H9 (cell line): ENCODE results near the gene PLXNA1. TPM values are rescaled to one million over a fixed set of nuclear protein-coding genes. Genes with fewer than 3 reads are reported as not detected.

Experiments
- DNase-seq: peaks from one replicate; pipeline ENCODE4 v3.0.0-alpha.2; 2017
- H2AFZ ChIP-seq: one replicate; pipeline ENCODE4 v1.6.1; 2013; ENCODE audit warnings: mild to moderate bottlenecking, low read length, control low read depth, moderate library complexity
- H2AK5ac ChIP-seq: 2 replicates; pipeline ENCODE4 v1.6.1; 2013; ENCODE audit warnings: low read length, control low read depth, mixed read lengths; ENCODE audit not compliant: insufficient read length
- H2BK120ac ChIP-seq: one replicate; pipeline ENCODE4 v1.6.1; 2013; ENCODE audit warnings: low read depth, mild to moderate bottlenecking, low read length, control low read depth, inconsistent platforms; ENCODE audit not compliant: poor library complexity, severe bottlenecking
- H2BK12ac ChIP-seq: 2 replicates; pipeline ENCODE4 v1.6.1; 2013; ENCODE audit warnings: low read length, control low read depth, mixed read lengths, low read depth; ENCODE audit not compliant: insufficient read length
- H2BK15ac ChIP-seq: 2 replicates; pipeline ENCODE4 v1.6.1; 2013; ENCODE audit warnings: low read depth, low read length, control low read depth
- H2BK20ac ChIP-seq: one replicate; pipeline ENCODE4 v1.6.1; 2013; ENCODE audit warnings: low read depth, mild to moderate bottlenecking, low read length, control low read depth, inconsistent platforms; ENCODE audit not compliant: poor library complexity, severe bottlenecking
- H2BK5ac ChIP-seq: 2 replicates; pipeline ENCODE4 v1.6.1; 2013; ENCODE audit warnings: low read length, control low read depth, mixed read lengths; ENCODE audit not compliant: insufficient read length
- H3K14ac ChIP-seq: 2 replicates; pipeline ENCODE4 v1.6.1; 2013; ENCODE audit warnings: low read length, control low read depth; ENCODE audit not compliant: insufficient read depth
- H3K18ac ChIP-seq: 2 replicates; pipeline ENCODE4 v1.6.1; 2013; ENCODE audit warnings: low read depth, mild to moderate bottlenecking, mixed read lengths, low read length, control low read depth; ENCODE audit not compliant: insufficient read length
- H3K23ac ChIP-seq: 2 replicates; pipeline ENCODE4 v1.6.1; 2013; ENCODE audit warnings: low read length, control low read depth, mixed read lengths, low read depth; ENCODE audit not compliant: insufficient read length
- H3K23me2 ChIP-seq: 2 replicates; pipeline ENCODE4 v1.6.1; 2013; ENCODE audit warnings: low read depth, mild to moderate bottlenecking, mixed read lengths, low read length, control low read depth; ENCODE audit not compliant: insufficient read length, poor library complexity, severe bottlenecking
- H3K27ac ChIP-seq: 2 replicates; pipeline ENCODE4 v1.5.1; 2013; ENCODE audit warnings: low read length, control low read depth, mixed read lengths, low read depth; ENCODE audit not compliant: insufficient read length
- H3K27me3 ChIP-seq: 2 replicates; pipeline ENCODE4 v1.6.1; 2013; ENCODE audit warnings: low read length, control low read depth, inconsistent platforms; ENCODE audit not compliant: insufficient read depth
- H3K4ac ChIP-seq: 2 replicates; pipeline ENCODE4 v1.6.1; 2013; ENCODE audit warnings: low read depth, mild to moderate bottlenecking, control low read depth, inconsistent platforms, low read length, moderate library complexity
- H3K4me1 ChIP-seq: 2 replicates; pipeline ENCODE4 v1.6.1; 2013; ENCODE audit warnings: low read length, control low read depth, inconsistent platforms; ENCODE audit not compliant: insufficient read depth
- H3K4me2 ChIP-seq: 2 replicates; pipeline ENCODE4 v1.6.1; 2013; ENCODE audit warnings: low read length, control low read depth, mixed read lengths; ENCODE audit not compliant: insufficient read length, insufficient read depth
- H3K56ac ChIP-seq: 2 replicates; pipeline ENCODE4 v1.6.1; 2013; ENCODE audit warnings: low read depth, mild to moderate bottlenecking, mixed read lengths, low read length, control low read depth; ENCODE audit not compliant: insufficient read length
- H3K79me1 ChIP-seq: 2 replicates; pipeline ENCODE4 v1.6.1; 2013; ENCODE audit warnings: low read depth, mild to moderate bottlenecking, moderate library complexity, low read length, control low read depth, inconsistent platforms; ENCODE audit not compliant: insufficient read depth, poor library complexity, severe bottlenecking
- H3K79me2 ChIP-seq: 2 replicates; pipeline ENCODE4 v1.6.1; 2013; ENCODE audit warnings: low read length, control low read depth, inconsistent platforms; ENCODE audit not compliant: insufficient read depth
- H3K9ac ChIP-seq: 2 replicates; pipeline ENCODE4 v1.6.1; 2013; ENCODE audit warnings: low read length, control low read depth, mixed read lengths; ENCODE audit not compliant: insufficient read length; ENCODE audit errors: extremely low read depth
- H3K9me3 ChIP-seq: one replicate; pipeline ENCODE4 v1.6.1; 2013; ENCODE audit warnings: low read depth, low read length, inconsistent platforms; ENCODE audit not compliant: control insufficient read depth
- H3T11ph ChIP-seq: one replicate; pipeline ENCODE4 v1.6.1; 2013; ENCODE audit warnings: mild to moderate bottlenecking, low read length, control low read depth, inconsistent platforms
- H4K20me1 ChIP-seq: one replicate; pipeline ENCODE4 v1.6.1; 2013; ENCODE audit not compliant: control insufficient read depth, insufficient read length, insufficient read depth
- H4K5ac ChIP-seq: 2 replicates; pipeline ENCODE4 v1.6.1; 2013; ENCODE audit warnings: low read depth, mild to moderate bottlenecking, mixed read lengths, low read length, control low read depth; ENCODE audit not compliant: insufficient read length
- H4K8ac ChIP-seq: replicated peaks from 2 replicates; pipeline ENCODE4 v1.6.1; 2013; ENCODE audit warnings: low read length, control low read depth, mixed read lengths, low read depth; ENCODE audit not compliant: insufficient read length
- H4K91ac ChIP-seq: 2 replicates; pipeline ENCODE4 v1.6.1; 2013; ENCODE audit warnings: low read depth, mild to moderate bottlenecking, moderate library complexity, mixed read lengths, low read length, control low read depth; ENCODE audit not compliant: insufficient read length
- H3K27ac Mint-ChIP-seq, 3 experiments: 2 replicates in 2 of 3; 3 replicates in 1 of 3; pipeline ENCODE4 v1.8.0; 2020 to 2021; ENCODE audit warnings: mixed read lengths in 3 of 3, mild to moderate bottlenecking in 1 of 3, moderate library complexity in 1 of 3
- H3K27me3 Mint-ChIP-seq: 2 replicates; pipeline ENCODE4 v1.8.0; 2021; ENCODE audit warnings: low read depth, mild to moderate bottlenecking, moderate library complexity, mixed read lengths
- H3K36me3 Mint-ChIP-seq, 3 experiments: 2 replicates in 2 of 3; 3 replicates in 1 of 3; pipeline ENCODE4 v1.8.0; 2020 to 2021; ENCODE audit warnings: low read depth in 3 of 3, mixed read lengths in 3 of 3; ENCODE audit not compliant: insufficient read depth in 1 of 3
- H3K4me1 Mint-ChIP-seq, 2 experiments: 2 replicates each; pipeline ENCODE4 v1.8.0; 2020; ENCODE audit warnings: mixed read lengths in 2 of 2
- H3K4me3 Mint-ChIP-seq, 2 experiments: 2 replicates in 1 of 2; 3 replicates in 1 of 2; pipeline ENCODE4 v1.8.0; 2020 to 2021; ENCODE audit warnings: mild to moderate bottlenecking in 2 of 2, mixed read lengths in 2 of 2, moderate library complexity in 1 of 2
- H3K9me3 Mint-ChIP-seq, 2 experiments: 2 replicates in 1 of 2; 3 replicates in 1 of 2; pipeline ENCODE4 v1.8.0; 2020; ENCODE audit warnings: mild to moderate bottlenecking in 2 of 2, mixed read lengths in 2 of 2, moderate library complexity in 1 of 2
- CTCF ChIP-seq: fragments of 200-600 bp; sonication (generic); conservative IDR thresholded peaks from 3 replicates; pipeline ENCODE4 v1.8.0; 2021; ENCODE audit warnings: antibody characterized with exemption, mild to moderate bottlenecking
- WGBS: extraction: QIAGEN DNeasy Blood & Tissue Kit; methylation state at CpG from one replicate; pipeline ENCODE4 v1.1.7; 2013; ENCODE audit warnings: missing lambda C conversion rate, low lambda C conversion rate, mixed read lengths; ENCODE audit not compliant: insufficient read length; ENCODE audit errors: extremely low coverage; 5-methylcytosine and 5-hydroxymethylcytosine counted together
- total RNA-seq: library from RNA; stranded (reverse); gene quantifications from 2 replicates; pipeline ENCODE4 v1.2.1, GENCODE V29; 2021

Gene PLXNA1
- total RNA-seq, 1 experiment from 2014 or later, result 42.1 TPM

GRCh38 chr3:127004641-127005397 lies 21.9 kb downstream of the PLXNA1 start:
- Mint-ChIP-seq H3K27me3 (no peaks in the 10 kb centered on the region), H3K4me1 (peaks cover 11 to 23% of the 10 kb centered on the region in 2 experiments), H3K36me3 (peaks cover 2 to 23% (median 13%) of the 10 kb centered on the region in 3 experiments; a peak in 6 of 7 replicates), H3K9me3 (no peaks in the 10 kb centered on the region), H3K4me3 (no peak overlapping the region), H3K27ac (peak overlapping the region in 1 of 3 experiments; percentile 95; a peak in 1 of 7 replicates)
- H3K27ac ChIP-seq, result no peak overlapping the region
- no peak overlapping the region for H2BK20ac ChIP-seq
- H2AFZ ChIP-seq, result no peak overlapping the region
- peak; percentile 55 for DNase-seq
- H3K4me2 ChIP-seq, result no peak overlapping the region
- H3K27me3 ChIP-seq, result no peaks in the 10 kb centered on the region
- H3K9me3 ChIP-seq, result no peaks in the 10 kb centered on the region
- no peak overlapping the region for H4K5ac ChIP-seq
- 0 out of 3 replicates have a peak, but pooled peaks have one; percentile 32 for TF ChIP-seq CTCF
- no peak overlapping the region; the same call in 1 of the 2 replicates for H3K14ac ChIP-seq
- no CpG with 5 or more reads among the region's 32 CpGs for WGBS
- H4K20me1 ChIP-seq, result peaks cover 2% of the 10 kb centered on the region
- no peak overlapping the region for H3K56ac ChIP-seq
- H3K18ac ChIP-seq, result no peak overlapping the region
- no peaks in the 10 kb centered on the region; the same call in 1 of the 2 replicates for H3K79me2 ChIP-seq
- no peak overlapping the region for H4K8ac ChIP-seq
- H2BK120ac ChIP-seq, result no peak overlapping the region
- no peak overlapping the region for H2AK5ac ChIP-seq
- H3K79me1 ChIP-seq, result no peaks in the 10 kb centered on the region
- no peak overlapping the region for H2BK15ac ChIP-seq
- no peak overlapping the region for H4K91ac ChIP-seq
- no peak overlapping the region for H2BK12ac ChIP-seq
- no peaks in the 10 kb centered on the region for H3K23me2 ChIP-seq
- H3K4me1 ChIP-seq, result peaks cover 2% of the 10 kb centered on the region; the same call in 1 of the 2 replicates
- no peak overlapping the region for H2BK5ac ChIP-seq
- no peak overlapping the region for H3T11ph ChIP-seq
- no peak overlapping the region; the same call in 1 of the 2 replicates for H3K4ac ChIP-seq
- no peak overlapping the region for H3K9ac ChIP-seq
- H3K23ac ChIP-seq, result no peak overlapping the region
